ENCODE data around the gene ADAMTS8.
"Not testable (repeated sequence)": the region's sequence is repeated elsewhere in the genome, so short reads cannot be mapped to it uniquely, and the experiment has no call there.

Gene ADAMTS8

GRCh38 chr11:130438401-130439159, 10.2 kb upstream of the ADAMTS8 start:
- not testable (repeated sequence) for DNase-seq

DNA sequence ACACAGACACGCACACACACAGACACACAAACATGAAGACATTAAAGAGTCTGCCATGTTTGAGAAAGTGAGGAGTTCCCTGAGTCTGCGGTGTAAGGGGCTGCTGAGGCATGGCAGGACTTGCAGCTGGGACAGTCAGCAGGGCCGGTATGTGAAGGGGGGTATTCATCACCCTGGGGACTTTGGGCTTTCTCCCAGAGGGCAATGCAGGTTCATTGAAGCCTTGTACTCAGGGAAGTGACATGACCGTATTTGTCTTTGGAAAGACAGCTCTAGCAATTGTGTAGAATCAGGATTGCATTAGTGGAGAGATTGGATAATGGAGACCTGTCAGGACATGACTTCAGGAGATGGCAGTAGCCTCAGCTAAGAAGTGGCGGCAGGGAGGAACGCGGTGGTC, 9.4 kb upstream of the ADAMTS8 start:
- DNase-seq, result no peak

- DNase-seq, result no peak
These were observed 7.8 kb upstream of the ADAMTS8 start for GRCh38 chr11:130436171-130436570.

GRCh38 chr11:130435671-130436070, 7.3 kb upstream of the ADAMTS8 start:
- DNase-seq, result no peak

GRCh38 chr11:130434521-130435223, 6.3 kb upstream of the ADAMTS8 start:
- peak; percentile 67 for DNase-seq

DNA sequence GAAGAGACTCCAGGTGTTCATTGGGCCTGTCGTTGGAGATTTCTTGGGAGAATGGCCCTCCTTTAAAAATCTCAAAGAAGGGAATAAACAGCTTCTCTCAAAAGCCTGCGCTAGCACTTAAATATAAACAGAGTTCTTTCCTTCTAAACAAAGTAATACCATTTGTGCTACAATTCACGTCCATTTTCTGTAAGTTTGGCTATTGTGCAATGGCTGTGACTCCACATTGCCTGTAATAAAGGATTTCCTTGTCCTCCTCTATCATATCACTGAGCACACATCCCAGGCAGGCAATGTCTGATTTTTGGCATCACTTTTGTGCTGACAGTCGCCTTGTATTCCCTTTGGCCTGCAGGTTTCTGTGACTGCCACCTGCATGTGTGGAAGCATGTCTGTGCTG, 4.9 kb upstream of the ADAMTS8 start:
- no peak for DNase-seq

- DNase-seq, result no peak
These were observed 3.4 kb upstream of the ADAMTS8 start for GRCh38 chr11:130431801-130432200.

- peak; percentile 71 for DNase-seq
These were observed 2.9 kb upstream of the ADAMTS8 start for GRCh38 chr11:130431331-130431773.

- DNase-seq, result no peak
These were observed 1.6 kb upstream of the ADAMTS8 start for GRCh38 chr11:130429983-130430382.

- no peak for DNase-seq
These were observed 792 bp upstream of the ADAMTS8 start for GRCh38 chr11:130429120-130429681.

GRCh38 chr11:130427581-130428315, 661 bp downstream of the ADAMTS8 start:
- no peak for DNase-seq

DNA sequence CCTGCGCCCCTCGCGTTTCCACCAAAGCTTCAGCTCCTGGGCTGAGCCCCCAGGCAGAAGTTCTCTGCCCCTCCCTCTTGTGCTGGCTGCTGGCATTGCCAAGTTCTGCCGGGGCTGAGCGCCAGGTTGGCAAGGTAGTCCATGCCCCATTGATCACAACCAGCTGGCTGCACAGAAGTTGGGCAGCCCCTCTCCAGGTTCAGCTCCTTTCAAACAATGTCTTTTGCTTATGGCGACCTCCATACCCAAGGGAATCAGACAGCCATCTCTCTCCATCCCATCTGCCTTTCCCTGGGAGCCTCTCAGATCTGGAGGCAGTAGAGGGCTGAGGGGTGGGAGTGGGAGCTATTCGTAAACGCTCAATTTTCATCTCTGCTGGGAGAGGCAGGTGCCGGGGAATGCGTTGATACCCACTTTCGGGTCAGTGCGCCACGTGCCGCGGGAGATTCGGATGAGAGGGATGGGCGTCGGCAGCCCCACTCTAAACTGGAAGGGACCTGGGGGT, 1.5 kb downstream of the ADAMTS8 start:
- DNase-seq, result no peak

DNA sequence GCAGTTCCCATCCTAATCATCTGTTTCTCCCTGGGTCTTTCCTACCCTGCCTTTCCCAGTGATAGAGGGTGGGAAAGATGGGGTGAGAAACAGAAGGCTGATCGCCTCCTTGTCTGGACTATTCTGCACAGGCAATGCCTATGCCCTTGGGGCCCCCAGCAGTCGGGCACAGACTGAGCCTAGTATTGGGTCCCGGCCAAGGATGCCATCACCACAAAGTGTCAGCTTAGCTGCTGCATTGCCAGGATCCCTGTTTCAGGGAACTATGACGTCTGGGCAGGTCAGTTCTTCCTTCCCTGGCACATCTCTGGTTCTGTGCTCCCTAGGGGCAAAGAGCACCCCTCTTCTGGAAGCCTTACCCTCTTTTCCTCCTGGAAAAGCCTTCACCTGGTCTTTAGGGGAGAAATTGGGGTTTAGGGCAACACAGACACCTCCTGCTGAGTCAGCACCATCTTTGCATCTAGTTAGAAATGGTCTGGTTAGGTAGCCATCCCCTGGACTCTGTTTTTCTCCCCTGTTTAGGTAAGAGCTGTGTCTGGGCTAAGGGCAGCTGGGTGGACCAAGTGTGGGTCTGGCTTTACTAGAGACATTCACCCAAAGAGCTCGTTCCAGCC, 2.1 kb downstream of the ADAMTS8 start:
- no peak for DNase-seq

DNA sequence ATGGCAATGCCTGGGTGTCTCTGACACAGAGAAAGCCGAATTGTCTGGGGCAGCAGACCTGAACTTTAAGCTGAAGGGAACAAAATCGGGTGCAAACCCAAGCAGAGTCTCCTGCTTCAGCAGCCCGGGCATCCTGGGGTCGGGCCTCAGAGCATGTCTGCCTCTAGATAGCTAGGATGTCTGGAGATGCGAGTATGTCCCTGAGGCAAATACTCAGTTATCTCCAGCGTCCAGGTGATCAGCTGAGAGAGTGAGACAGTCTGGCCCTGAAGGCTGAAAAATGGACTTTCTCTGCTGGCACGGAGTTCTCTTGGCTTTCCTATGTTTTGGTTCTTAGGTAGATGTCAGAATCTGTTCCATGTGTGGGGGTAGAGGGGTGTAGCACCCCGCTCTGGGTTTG, 3.3 kb downstream of the ADAMTS8 start:
- DNase-seq, result no peak

- no peak for DNase-seq
These were observed 3.7 kb downstream of the ADAMTS8 start for GRCh38 chr11:130424613-130425140.

- no peak for DNase-seq
These were observed 4.8 kb downstream of the ADAMTS8 start for GRCh38 chr11:130423541-130424142.

DNA sequence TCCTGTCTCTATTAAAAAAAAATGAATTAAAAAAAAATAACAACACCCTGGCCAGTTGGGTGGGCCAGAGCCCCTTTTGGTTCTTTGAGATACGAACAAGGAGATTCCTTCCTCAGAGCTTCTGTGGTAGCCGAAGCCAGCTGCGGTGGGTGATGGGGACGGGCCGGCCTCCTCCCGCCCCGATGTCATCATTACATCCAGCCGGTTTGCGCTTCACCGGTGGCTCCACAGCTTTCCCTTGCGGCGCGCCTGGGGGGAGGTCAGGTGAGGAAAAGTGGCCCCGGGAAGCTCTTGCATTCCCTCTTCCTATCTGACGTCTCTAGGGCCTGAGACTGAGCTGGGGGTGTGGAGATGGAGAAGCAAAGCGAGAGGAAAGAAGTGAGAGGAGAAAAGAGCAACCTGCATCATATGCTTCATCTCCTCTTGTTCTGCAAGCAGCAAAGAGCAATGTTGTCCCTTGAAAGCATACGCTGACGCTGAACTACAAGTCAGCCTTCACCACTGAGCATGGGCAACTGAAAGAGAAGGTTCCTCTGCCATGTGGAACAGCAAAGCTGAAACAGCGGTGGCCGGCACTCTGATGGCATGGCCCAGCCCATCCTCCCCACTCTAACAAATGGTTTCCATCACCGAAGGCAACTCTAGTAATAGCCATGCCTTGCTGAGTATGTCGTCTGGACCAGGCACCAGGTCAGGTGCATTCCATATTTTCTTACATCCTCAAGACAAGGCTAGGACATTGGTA, 6.0 kb downstream of the ADAMTS8 start:
- DNase-seq, result no peak

DNA sequence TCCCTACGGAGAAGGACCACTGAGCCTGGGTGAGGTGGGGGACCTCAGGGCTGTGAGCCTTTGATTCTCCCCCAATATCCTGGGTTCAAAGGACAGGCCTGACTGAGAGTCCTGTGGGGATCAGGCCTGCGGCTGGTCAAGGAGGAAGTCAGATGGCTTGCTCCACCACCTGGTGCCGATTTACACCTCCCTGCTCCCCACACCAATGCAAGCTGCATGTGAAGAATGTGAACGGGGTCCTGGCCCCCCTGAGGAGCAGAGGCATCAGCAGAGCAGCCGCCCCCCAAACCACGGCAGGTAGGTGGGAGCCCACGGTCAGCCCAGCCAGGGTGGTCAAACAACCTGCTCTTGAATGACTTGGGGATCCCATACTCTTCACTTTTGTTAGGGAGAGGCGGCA, 6.7 kb downstream of the ADAMTS8 start:
- DNase-seq, result no peak

DNA sequence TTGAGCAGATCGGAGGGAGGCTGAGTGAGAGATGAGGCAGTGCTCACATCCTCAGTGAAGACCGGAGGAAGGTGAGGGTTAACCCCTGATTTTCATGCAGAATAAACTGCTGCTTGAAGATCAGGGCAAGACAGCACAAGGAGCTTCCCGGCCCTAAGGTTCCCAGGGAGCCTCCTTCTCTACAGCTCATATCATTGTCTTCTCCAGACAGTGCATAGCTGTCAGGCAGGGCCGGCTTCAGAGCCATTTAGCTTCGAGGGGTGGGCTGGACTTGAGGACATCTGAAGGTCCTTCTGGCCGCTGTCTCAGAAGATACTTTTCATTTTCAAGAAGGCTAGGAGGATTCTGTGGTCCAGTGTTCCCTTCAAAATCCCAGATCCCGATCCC, 7.2 kb downstream of the ADAMTS8 start:
- DNase-seq, result no peak

GRCh38 chr11:130420478-130421198, 7.8 kb downstream of the ADAMTS8 start:
- DNase-seq, result no peak

DNA sequence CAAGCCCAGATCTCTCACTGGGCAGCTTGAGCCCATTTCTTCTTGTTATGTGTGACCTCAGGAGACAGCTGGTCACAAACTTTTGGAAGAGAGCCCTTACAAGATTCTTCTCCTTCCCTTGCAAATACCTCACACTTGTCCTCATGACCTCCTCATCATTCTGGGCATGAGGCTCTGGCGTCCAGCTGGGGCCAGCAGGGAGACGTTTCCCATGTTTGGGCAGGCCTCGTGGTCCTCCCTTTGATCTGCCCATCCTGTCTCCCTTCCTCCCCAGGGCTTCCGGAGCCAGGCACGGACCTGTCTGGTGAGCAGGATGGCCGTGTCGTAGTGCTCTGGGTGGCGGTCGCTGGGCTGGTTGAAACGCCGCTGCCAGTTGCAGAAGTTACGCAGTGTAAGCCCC, 9.7 kb downstream of the ADAMTS8 start:
- no peak for DNase-seq
